SK-N-SH (cell line): Measurements from ENCODE around the gene NRG3. TPM values are rescaled to one million over a fixed set of nuclear protein-coding genes. Genes with fewer than 3 reads are reported as not detected.

Source experiments
- CTCF ChIP-seq: fragments of 200-600 bp; sonication (generic); IDR thresholded peaks from 2 replicates; pipeline ENCODE4 v1.6.1; 2017; ENCODE audit warnings: antibody characterized with exemption, mild to moderate bottlenecking, moderate library complexity
- ELF1 ChIP-seq: IDR thresholded peaks from 2 replicates; pipeline ENCODE4 v1.4.0; 2012
- EP300 ChIP-seq, 2 experiments: IDR thresholded peaks; 2 replicates each; pipeline versions ENCODE4 v1.4.0 to v1.6.1; 2012; ENCODE audit warnings: borderline replicate concordance in 1 of 2, low read depth in 1 of 2, low read length in 1 of 2
- EZH2phosphoT487 ChIP-seq: fragments of 200-600 bp; sonication (generic); IDR thresholded peaks from 2 replicates; pipeline ENCODE4 v1.6.1; 2017; ENCODE audit warnings: low read depth, mixed run types, mild to moderate bottlenecking, antibody characterized with exemption, moderate library complexity, borderline replicate concordance
- GABPA ChIP-seq: IDR thresholded peaks from 2 replicates; pipeline ENCODE4 v1.4.0; 2012; ENCODE audit warnings: low read depth, mild to moderate bottlenecking
- GATA2 ChIP-seq: sonication (generic); formaldehyde crosslinking; IDR thresholded peaks from 2 replicates; pipeline ENCODE4 v1.5.0; 2020; ENCODE audit warnings: mild to moderate bottlenecking, missing genetic modification reagents
- IRF3 ChIP-seq: fragments of 150-350 bp; IDR thresholded peaks from 2 replicates; pipeline ENCODE4 v1.6.1; 2016; ENCODE audit warnings: mild to moderate bottlenecking, low read depth, low read length
- JUND ChIP-seq: IDR thresholded peaks from 2 replicates; pipeline ENCODE4 v1.4.0; 2012
- MEF2A ChIP-seq: IDR thresholded peaks from 2 replicates; pipeline ENCODE4 v1.4.0; 2012; ENCODE audit warnings: low read depth, borderline replicate concordance
- PBX3 ChIP-seq: IDR thresholded peaks from 2 replicates; pipeline ENCODE4; 2012
- RAD21 ChIP-seq: IDR thresholded peaks from 2 replicates; pipeline ENCODE4 v1.6.1; 2012; ENCODE audit warnings: mild to moderate bottlenecking, low read length
- REST ChIP-seq: IDR thresholded peaks from 2 replicates; pipeline ENCODE4 v1.6.1; 2012; ENCODE audit warnings: mild to moderate bottlenecking, low read depth, low read length, moderate library complexity
- RXRA ChIP-seq: IDR thresholded peaks from 2 replicates; pipeline ENCODE4 v1.4.0; 2012; ENCODE audit warnings: low read depth, mild to moderate bottlenecking, borderline replicate concordance
- SIN3A ChIP-seq: IDR thresholded peaks from 2 replicates; pipeline ENCODE4 v1.6.1; 2012; ENCODE audit warnings: low read depth, mild to moderate bottlenecking, low read length, moderate library complexity, borderline replicate concordance
- TAF1 ChIP-seq: IDR thresholded peaks from 2 replicates; pipeline ENCODE4 v1.6.1; 2012; ENCODE audit warnings: low read depth, mild to moderate bottlenecking, low read length, moderate library complexity, borderline replicate concordance
- TCF12 ChIP-seq: IDR thresholded peaks from 2 replicates; pipeline ENCODE4 v1.4.0; 2012
- USF2 ChIP-seq: fragments of 150-350 bp; IDR thresholded peaks from 2 replicates; pipeline ENCODE4 v1.6.1; 2017; ENCODE audit warnings: antibody characterized with exemption, low read length, low read depth, borderline replicate concordance
- YY1 ChIP-seq: IDR thresholded peaks from 2 replicates; pipeline ENCODE4 v1.4.0; 2012; ENCODE audit warnings: low read depth, mild to moderate bottlenecking
- polyA plus RNA-seq, 3 experiments: library from polyadenylated mRNA; depleted of rRNA; stranded (reverse); fragments of >200 nt; gene quantifications; 2 replicates each; pipeline ENCODE4 v1.2.3, GENCODE V29; 2012
- TF ChIP-seq, protein P1 (sequence below): IDR thresholded peaks from 2 replicates; pipeline ENCODE4 v1.4.0; 2012; ENCODE audit warnings: low read depth, borderline replicate concordance

The NRG3 gene
- polyA plus RNA-seq, 1 of the 3 experiments (the other 2 are of a cell fraction), result 0.03 TPM

DNA sequence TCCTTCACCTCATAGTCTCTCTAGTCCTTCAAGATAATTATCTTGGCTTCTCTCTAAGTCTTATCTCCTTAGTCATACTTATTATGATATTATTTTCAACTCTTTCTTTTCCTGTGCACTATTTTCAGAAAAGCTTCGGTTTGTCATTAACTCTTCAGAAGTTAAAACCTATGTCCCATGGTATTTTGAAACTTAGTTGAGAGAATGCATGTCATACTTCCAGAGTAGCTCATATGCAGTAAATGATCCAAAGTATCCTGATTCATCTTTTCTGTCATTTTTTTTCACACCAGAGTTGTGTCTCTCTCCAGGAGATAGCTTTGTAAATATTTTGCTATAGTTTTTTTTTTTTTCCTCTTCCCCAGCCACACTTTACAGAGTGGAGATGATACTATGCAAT, 1008.6 kb downstream of the NRG3 start (continued):
- TF ChIP-seq, protein P1, sequence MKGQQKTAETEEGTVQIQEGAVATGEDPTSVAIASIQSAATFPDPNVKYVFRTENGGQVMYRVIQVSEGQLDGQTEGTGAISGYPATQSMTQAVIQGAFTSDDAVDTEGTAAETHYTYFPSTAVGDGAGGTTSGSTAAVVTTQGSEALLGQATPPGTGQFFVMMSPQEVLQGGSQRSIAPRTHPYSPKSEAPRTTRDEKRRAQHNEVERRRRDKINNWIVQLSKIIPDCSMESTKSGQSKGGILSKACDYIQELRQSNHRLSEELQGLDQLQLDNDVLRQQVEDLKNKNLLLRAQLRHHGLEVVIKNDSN, result no peak
- no peak for TF ChIP-seq IRF3
- TF ChIP-seq USF2, result no peak
- peak; percentile 26; the same call in 1 of the 2 replicates for TF ChIP-seq RXRA
- TF ChIP-seq JUND, result peak; percentile 64
- TF ChIP-seq GATA2 (CRISPR knock-in tag), result no peak
- no peak for TF ChIP-seq GABPA
- peak in 1 of 2 experiments; percentile 85; a peak in 2 of 4 replicates for TF ChIP-seq EP300 (IDR thresholded peaks at IDR 0.05; ENCODE audit: borderline replicate concordance in 1 of 2, low read depth in 1 of 2, low read length in 1 of 2)
- TF ChIP-seq REST, result no peak
- no peak for TF ChIP-seq YY1
- TF ChIP-seq SIN3A, result no peak
- TF ChIP-seq TCF12, result peak; percentile 65
- no peak for TF ChIP-seq EZH2phosphoT487
- TF ChIP-seq TAF1, result no peak
- no peak for TF ChIP-seq MEF2A
- TF ChIP-seq PBX3, result peak; percentile 72
- TF ChIP-seq ELF1, result no peak
- no peak for TF ChIP-seq RAD21
- TF ChIP-seq CTCF, result no peak
